Liver (tissue), 9 donors: Measurements from ENCODE around the gene SPAG4. TPM values are rescaled to one million over a fixed set of nuclear protein-coding genes. Genes with fewer than 3 reads are reported as not detected.

Experiments
- DNase-seq: peaks from one replicate; pipeline ENCODE4 v3.0.0-alpha.2; 2017; ENCODE audit warnings: low spot score
- H3K27ac ChIP-seq, 2 donors: one replicate each; pipeline ENCODE4 v1.7.0; 2013; ENCODE audit warnings: inconsistent platforms in 2 of 2, low read length in 2 of 2, control low read depth in 1 of 2, low read depth in 1 of 2, mild to moderate bottlenecking in 1 of 2
- H3K27me3 ChIP-seq, 4 donors: one replicate each; pipeline versions ENCODE4 v1.6.1 to v1.7.0; 2013; ENCODE audit warnings: low read length in 3 of 4, inconsistent platforms in 1 of 4, mild to moderate bottlenecking in 1 of 4, moderate library complexity in 1 of 4; ENCODE audit not compliant: control insufficient read depth in 4 of 4, insufficient read depth in 4 of 4
- H3K36me3 ChIP-seq, 4 donors: one replicate each; pipeline versions ENCODE4 v1.6.1 to v1.7.0; 2013; ENCODE audit warnings: low read length in 3 of 4, mild to moderate bottlenecking in 3 of 4, low read depth in 1 of 4, moderate library complexity in 1 of 4; ENCODE audit not compliant: control insufficient read depth in 4 of 4, insufficient read depth in 3 of 4
- H3K4me1 ChIP-seq, 4 donors: one replicate each; pipeline versions ENCODE4 v1.6.1 to v1.7.0; 2013; ENCODE audit warnings: low read length in 3 of 4, mild to moderate bottlenecking in 3 of 4, moderate library complexity in 1 of 4; ENCODE audit not compliant: control insufficient read depth in 4 of 4, insufficient read depth in 4 of 4
- H3K4me3 ChIP-seq, 3 donors: one replicate each; pipeline versions ENCODE4 v1.6.1 to v1.7.0; 2013; ENCODE audit warnings: low read length in 3 of 3, control low read depth in 1 of 3, low read depth in 1 of 3, mild to moderate bottlenecking in 1 of 3
- H3K9ac ChIP-seq, 2 donors: one replicate each; pipeline ENCODE4 v1.7.0; 2013; ENCODE audit warnings: low read length in 2 of 2, mild to moderate bottlenecking in 2 of 2, moderate library complexity in 2 of 2, control low read depth in 1 of 2, low read depth in 1 of 2
- H3K9me3 ChIP-seq, 4 donors: one replicate each; pipeline versions ENCODE4 v1.6.1 to v1.7.0; 2013; ENCODE audit warnings: low read length in 3 of 4; ENCODE audit not compliant: control insufficient read depth in 4 of 4
- EGR1 ChIP-seq, 2 donors: IDR thresholded peaks; 2 replicates each; pipeline ENCODE4 v1.6.1; 2016 to 2018; ENCODE audit warnings: antibody characterized with exemption in 2 of 2, low read depth in 2 of 2
- FOXA1 ChIP-seq: IDR thresholded peaks from 2 replicates; pipeline ENCODE4 v1.6.1; 2016; ENCODE audit warnings: antibody characterized with exemption
- HNF4A ChIP-seq, 2 donors: conservative IDR thresholded peaks; 2 replicates each; pipeline ENCODE4 v1.6.1; 2016; ENCODE audit warnings: antibody characterized with exemption in 2 of 2, mild to moderate bottlenecking in 2 of 2
- HNF4G ChIP-seq: IDR thresholded peaks from 2 replicates; pipeline ENCODE4 v1.6.1; 2016; ENCODE audit warnings: antibody characterized with exemption
- NR2F2 ChIP-seq: IDR thresholded peaks from 2 replicates; pipeline ENCODE4 v1.6.1; 2016; ENCODE audit warnings: antibody characterized with exemption
- RXRA ChIP-seq, 2 donors: IDR thresholded peaks; 2 replicates each; pipeline ENCODE4 v1.6.1; 2017 to 2018; ENCODE audit warnings: antibody characterized with exemption in 2 of 2, mild to moderate bottlenecking in 1 of 2
- SP1 ChIP-seq: IDR thresholded peaks from 2 replicates; pipeline ENCODE4 v1.6.1; 2018; ENCODE audit warnings: antibody characterized with exemption, mild to moderate bottlenecking
- TAF1 ChIP-seq: conservative IDR thresholded peaks from 2 replicates; pipeline ENCODE4 v1.6.1; 2016; ENCODE audit warnings: antibody characterized with exemption, mild to moderate bottlenecking
- YY1 ChIP-seq: IDR thresholded peaks from 2 replicates; pipeline ENCODE4 v1.6.1; 2016; ENCODE audit warnings: antibody characterized with exemption, mild to moderate bottlenecking
- WGBS: extraction: QIAGEN DNeasy Blood & Tissue Kit; methylation state at CpG from one replicate; pipeline ENCODE4 v1.1.7; 2013; 5-methylcytosine and 5-hydroxymethylcytosine counted together
- polyA plus RNA-seq, 2 donors: library from polyadenylated mRNA; stranded (reverse) in 1 of 2; unstranded in 1 of 2; fragments of 200-250 nt in 1 of 2; fragments of >200 nt in 1 of 2; fragmentation: Nextera tagmentation in 1 of 2; extraction: Ambion mirVana in 1 of 2; gene quantifications; one replicate each; pipeline versions ENCODE4 v1.2.1 to v1.2.3, GENCODE V29; 2013 to 2015
- total RNA-seq, 2 donors: library from RNA; depleted of rRNA; stranded (reverse); fragments of >200 nt; gene quantifications; one replicate each; pipeline ENCODE4 v1.2.3, GENCODE V29; 2014
- TF ChIP-seq, protein P1 (sequence below): IDR thresholded peaks from 2 replicates; pipeline ENCODE4 v1.6.1; 2016; ENCODE audit warnings: antibody characterized with exemption
- TF ChIP-seq, protein P2 (sequence below): IDR thresholded peaks from 2 replicates; pipeline ENCODE4 v1.6.1; 2016; ENCODE audit warnings: antibody characterized with exemption, mild to moderate bottlenecking
- TF ChIP-seq, protein P3 (sequence below): IDR thresholded peaks from 2 replicates; pipeline ENCODE4 v1.6.1; 2016; ENCODE audit warnings: antibody characterized with exemption
- donor health status: healthy.
- donor health status: healthy.
- donor health status: healthy.
- donor health status: healthy.
- donor health status: healthy.

The SPAG4 gene
- total and polyA plus RNA-seq, 4 donors, result 2.1 to 4.6 (median 3.4) TPM

DNA sequence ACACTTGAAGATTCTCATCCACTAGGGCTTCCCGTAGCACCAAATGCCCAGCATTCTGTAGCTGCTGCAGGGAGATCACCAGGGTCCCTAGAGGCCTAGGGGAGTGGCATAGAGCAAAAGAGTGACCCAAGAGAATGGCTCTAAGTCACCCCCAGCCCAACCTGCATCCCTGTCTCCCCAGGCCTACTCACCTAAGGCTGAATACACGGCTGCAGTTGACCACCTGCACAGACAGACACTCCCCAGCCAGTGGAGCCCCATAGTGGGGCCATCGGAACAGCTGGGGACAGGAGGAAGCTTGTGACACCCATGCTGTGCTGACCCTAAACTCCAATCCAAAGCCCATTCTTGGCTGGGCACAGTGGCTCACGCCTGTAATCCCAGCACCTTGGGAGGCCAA lies 9.5 kb upstream of the SPAG4 start (continued):
- TF ChIP-seq YY1 (no peak), EGR1 (IDR thresholded peaks at IDR 0.05; ENCODE audit: low read depth in 2 of 2) (no peak), NR2F2 (no peak), FOXA1 (no peak), TAF1 (no peak)
- TF ChIP-seq, protein P1, sequence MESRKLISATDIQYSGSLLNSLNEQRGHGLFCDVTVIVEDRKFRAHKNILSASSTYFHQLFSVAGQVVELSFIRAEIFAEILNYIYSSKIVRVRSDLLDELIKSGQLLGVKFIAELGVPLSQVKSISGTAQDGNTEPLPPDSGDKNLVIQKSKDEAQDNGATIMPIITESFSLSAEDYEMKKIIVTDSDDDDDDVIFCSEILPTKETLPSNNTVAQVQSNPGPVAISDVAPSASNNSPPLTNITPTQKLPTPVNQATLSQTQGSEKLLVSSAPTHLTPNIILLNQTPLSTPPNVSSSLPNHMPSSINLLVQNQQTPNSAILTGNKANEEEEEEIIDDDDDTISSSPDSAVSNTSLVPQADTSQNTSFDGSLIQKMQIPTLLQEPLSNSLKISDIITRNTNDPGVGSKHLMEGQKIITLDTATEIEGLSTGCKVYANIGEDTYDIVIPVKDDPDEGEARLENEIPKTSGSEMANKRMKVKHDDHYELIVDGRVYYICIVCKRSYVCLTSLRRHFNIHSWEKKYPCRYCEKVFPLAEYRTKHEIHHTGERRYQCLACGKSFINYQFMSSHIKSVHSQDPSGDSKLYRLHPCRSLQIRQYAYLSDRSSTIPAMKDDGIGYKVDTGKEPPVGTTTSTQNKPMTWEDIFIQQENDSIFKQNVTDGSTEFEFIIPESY, result no peak

DNA sequence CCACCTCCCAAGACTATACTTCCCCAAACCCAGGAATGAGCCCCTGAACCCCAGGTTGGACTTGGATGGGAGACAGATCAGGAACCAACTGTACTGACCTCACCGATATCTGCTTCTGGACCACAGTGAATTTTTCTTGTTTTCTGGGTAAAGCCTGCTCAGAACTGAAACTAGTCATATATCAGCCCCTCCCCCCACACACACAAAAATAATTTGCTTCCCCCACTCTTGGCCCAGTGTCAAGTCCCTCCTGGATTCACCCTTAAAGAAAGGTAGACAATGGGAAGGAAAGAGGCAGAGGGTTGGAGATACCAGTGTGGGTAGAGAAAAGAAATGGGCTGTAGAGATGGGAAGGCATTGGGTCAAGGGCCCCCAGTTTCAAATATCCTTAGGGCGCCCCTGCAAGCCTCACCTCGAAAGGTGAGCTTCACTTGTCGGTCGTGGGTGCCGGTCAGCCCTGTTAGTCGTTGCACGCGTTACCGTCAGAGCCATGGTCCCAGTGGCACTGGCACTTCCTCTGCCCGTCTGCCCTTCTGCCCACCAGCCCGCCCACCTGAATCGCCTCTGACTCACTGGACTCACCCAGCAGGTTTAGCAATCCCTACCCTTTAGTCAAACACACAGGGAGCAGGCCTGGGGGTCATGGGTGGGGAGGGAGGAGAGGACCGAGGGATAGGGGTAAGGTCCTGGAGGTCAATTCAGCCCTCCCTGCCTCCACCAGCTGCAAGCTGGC lies 8.5 kb upstream of the SPAG4 start:
- Histone ChIP-seq H3K9ac (no peak overlapping the region), H3K27ac (no peak overlapping the region), H3K4me3 (no peak overlapping the region), H3K36me3 (no peaks in the 10 kb centered on the region), H3K9me3 (no peaks in the 10 kb centered on the region), H3K27me3 (no peaks in the 10 kb centered on the region), H3K4me1 (no peaks in the 10 kb centered on the region)
- 83% methylated on average over 14 of the region's 14 CpGs for WGBS
- DNase-seq, result no peak
- TF ChIP-seq, protein P2, sequence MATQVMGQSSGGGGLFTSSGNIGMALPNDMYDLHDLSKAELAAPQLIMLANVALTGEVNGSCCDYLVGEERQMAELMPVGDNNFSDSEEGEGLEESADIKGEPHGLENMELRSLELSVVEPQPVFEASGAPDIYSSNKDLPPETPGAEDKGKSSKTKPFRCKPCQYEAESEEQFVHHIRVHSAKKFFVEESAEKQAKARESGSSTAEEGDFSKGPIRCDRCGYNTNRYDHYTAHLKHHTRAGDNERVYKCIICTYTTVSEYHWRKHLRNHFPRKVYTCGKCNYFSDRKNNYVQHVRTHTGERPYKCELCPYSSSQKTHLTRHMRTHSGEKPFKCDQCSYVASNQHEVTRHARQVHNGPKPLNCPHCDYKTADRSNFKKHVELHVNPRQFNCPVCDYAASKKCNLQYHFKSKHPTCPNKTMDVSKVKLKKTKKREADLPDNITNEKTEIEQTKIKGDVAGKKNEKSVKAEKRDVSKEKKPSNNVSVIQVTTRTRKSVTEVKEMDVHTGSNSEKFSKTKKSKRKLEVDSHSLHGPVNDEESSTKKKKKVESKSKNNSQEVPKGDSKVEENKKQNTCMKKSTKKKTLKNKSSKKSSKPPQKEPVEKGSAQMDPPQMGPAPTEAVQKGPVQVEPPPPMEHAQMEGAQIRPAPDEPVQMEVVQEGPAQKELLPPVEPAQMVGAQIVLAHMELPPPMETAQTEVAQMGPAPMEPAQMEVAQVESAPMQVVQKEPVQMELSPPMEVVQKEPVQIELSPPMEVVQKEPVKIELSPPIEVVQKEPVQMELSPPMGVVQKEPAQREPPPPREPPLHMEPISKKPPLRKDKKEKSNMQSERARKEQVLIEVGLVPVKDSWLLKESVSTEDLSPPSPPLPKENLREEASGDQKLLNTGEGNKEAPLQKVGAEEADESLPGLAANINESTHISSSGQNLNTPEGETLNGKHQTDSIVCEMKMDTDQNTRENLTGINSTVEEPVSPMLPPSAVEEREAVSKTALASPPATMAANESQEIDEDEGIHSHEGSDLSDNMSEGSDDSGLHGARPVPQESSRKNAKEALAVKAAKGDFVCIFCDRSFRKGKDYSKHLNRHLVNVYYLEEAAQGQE, result no peak
- TF ChIP-seq SP1, result no peak

DNA sequence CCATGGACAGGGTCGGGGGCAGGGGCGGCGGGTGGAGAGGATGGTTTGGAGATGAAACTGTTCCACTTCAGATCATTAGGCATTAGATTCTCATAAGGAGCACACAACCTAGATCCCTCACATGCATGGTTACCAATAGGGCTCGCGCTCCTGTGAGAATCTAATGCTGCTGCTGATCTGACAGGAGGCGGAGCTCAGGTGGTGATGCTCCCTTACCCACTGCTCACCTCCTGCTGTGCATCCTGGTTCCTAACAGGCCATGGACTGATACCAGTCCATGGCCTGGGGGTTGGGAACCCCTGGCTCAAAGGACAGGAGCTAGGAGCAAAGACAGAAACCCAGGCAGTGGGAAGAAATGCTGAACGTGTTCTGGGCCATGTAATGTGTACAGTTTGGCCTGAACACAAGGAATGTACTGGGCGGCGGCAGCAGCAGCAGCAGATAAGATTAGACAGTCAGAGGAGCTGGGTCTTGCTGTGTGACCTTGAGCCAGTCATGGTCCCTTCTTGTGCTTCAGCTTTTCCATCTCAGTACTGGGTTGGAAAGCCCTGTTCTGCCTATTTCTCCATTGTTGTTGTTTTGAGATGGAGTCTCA lies 4.7 kb upstream of the SPAG4 start:
- H3K9ac ChIP-seq, result no peak overlapping the region
- no peak for TF ChIP-seq TAF1
- TF ChIP-seq HNF4G, result no peak
- TF ChIP-seq RXRA (IDR thresholded peaks at IDR 0.05), result no peak
- TF ChIP-seq EGR1 (IDR thresholded peaks at IDR 0.05; ENCODE audit: low read depth in 2 of 2), result no peak
- TF ChIP-seq, protein P3, sequence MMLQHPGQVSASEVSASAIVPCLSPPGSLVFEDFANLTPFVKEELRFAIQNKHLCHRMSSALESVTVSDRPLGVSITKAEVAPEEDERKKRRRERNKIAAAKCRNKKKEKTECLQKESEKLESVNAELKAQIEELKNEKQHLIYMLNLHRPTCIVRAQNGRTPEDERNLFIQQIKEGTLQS, result no peak
- TF ChIP-seq HNF4A (conservative IDR thresholded peaks at IDR 0.05), result no peak
- TF ChIP-seq, protein P1, result no peak
- DNase-seq, result no peak
- H3K9me3 ChIP-seq, result no peaks in the 10 kb centered on the region
- no peaks in the 10 kb centered on the region for H3K27me3 ChIP-seq
- WGBS, result 94% methylated on average over 9 of the region's 9 CpGs
- H3K4me3 ChIP-seq, result no peak overlapping the region
- peaks cover 0 to 6% (median 6%) of the 10 kb centered on the region in 4 donors for H3K4me1 ChIP-seq
- no peak overlapping the region for H3K27ac ChIP-seq
- H3K36me3 ChIP-seq, result no peaks in the 10 kb centered on the region
